GM19193 (cell line): ENCODE results near the gene NDFIP1.

Experiments used
- POLR2A ChIP-seq: IDR thresholded peaks from 4 replicates; pipeline ENCODE4 v1.6.1; 2011; ENCODE audit not compliant: insufficient read depth, insufficient read length; ENCODE audit errors: extremely low read depth

Gene NDFIP1

DNA sequence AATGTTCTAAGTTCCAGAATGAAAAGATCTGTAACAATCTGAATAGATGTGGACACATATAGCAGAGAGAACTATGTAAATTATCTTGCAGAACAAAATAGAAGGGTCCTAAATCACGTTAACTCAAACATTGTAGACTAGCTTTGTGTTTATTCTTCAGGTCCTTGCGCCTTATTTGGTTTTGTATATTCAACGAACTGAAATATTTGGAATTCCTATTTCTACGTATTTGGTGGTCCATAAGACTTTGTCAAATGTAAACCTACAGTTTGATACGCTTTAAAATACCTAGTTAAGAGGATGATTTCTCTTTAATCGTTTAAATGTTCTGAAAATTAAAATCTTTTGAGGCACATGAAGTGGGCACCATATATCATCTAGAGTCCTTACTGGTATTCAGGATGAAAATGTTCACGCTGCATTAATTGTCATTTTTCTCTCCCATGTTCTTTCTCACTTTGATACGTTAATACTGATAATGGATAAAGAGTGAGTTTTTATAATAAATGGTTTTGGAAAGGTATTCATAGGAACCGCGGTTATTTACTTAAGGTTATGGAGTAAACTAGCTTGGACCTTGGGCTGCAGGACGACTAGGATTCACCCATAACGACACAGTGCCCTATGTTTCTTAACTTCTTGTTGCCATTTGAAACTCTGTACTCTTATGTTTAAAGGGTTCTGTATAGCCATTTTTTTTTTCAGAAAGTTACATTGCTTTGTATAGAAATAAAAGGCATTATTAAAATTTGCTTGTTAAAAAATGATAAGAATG is 45.3 kb downstream of the NDFIP1 start:
- TF ChIP-seq POLR2A = no peak

DNA sequence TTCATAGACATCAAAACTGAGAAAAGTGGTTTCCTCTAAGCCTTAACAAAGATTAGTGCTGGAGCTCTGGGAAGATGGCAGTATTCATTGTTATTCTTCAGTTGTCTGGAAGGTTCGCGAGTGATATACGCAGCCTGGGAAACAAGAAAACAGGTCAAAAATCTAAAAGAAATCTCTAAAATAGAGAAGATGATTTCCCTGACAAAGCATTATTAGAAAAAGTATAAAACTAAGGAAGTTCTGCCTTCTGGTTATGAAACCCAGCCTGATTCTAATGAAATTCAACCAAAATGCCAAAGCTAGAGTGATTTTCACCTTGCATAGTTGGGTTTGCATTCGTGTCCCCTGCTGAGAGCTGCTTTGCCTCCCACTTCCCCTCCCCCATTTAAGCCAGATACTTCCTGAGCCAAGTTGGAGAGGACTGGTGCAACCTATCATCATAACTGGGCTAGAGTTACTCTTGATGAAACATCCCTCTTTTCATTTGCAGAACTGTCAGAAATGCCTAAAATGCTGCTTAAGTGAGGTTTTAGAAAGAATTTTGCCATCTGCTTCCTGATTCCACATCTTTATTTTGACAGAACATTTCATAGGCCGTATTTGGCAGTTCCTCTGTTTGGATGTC is 48.4 kb downstream of the NDFIP1 start:
- no peak for TF ChIP-seq POLR2A

DNA sequence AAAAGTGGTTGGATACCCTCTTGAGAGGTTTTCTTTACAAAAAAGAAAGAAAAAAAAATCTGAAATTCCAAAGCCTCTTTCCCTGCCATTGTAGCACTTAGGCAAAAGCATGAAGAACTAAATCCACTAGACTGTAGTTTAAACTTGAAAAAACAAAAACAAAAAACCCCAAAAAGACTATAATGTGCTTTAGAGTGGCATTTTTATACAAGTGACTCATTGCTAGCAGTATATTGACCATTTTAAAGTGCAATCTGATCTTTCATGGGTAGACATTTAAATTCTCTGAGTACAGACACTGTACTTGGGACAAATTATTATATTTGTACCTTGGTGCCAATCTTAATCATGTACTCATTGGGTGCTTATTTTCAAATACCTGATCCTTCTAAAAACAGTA is 50.8 kb downstream of the NDFIP1 start:
- no peak for TF ChIP-seq POLR2A

DNA sequence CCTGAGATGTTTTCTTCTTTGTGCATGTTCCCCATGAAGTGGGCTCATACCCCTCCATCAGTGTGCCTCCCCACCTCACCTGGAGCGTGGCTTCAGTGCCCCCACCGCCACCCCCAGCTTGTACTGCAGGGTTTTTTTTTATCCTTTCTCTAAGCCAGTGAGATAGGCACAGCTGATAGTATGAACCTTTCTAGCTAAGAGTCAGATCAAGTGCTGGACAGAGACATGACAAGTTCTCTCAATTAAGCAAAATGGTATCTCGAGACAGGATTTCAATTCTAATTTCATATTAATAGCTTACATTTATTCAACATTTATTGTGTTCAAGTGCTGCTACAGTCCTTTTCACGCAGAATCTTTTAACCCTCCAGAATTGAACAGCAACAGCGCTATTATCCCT is 55.7 kb downstream of the NDFIP1 start:
- no peak for TF ChIP-seq POLR2A

DNA sequence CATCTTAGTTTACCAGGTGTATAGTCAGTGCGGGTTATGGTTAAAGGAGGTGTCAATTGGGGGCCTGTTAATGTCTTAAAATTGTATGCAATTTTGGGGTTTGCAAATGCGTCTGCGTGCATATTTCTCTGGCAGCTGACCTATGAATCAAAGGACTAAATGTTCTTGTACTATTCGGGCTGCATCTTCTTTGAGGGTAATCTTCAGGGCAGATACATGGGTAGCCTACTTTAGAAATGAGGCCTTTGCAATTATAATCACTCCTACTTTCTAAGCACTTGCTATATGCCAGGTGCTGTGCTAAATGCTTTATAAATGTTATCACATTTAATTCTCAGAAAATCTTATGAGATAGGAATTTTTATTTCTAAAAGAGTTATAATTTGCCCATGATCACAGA is 58.2 kb downstream of the NDFIP1 start:
- TF ChIP-seq POLR2A = no peak

DNA sequence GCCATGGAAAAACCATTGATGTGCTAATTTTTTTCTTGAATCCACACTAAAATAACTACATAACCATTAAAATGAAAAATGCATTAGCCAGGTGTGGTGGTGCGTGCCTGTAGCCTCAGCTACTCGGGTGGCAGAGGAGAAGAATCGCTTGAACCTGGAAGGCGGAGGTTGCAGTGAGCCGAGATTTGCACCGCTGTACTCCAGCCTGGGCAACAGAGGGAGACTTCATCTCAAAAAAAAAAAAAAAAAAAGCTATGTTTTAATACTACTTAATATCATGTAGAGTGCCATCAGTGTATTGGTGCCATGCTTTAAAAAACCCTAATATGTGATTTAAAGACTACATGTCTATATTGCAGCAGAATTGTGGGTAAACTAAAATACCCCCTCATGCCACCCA is 58.9 kb downstream of the NDFIP1 start:
- TF ChIP-seq POLR2A = no peak

DNA sequence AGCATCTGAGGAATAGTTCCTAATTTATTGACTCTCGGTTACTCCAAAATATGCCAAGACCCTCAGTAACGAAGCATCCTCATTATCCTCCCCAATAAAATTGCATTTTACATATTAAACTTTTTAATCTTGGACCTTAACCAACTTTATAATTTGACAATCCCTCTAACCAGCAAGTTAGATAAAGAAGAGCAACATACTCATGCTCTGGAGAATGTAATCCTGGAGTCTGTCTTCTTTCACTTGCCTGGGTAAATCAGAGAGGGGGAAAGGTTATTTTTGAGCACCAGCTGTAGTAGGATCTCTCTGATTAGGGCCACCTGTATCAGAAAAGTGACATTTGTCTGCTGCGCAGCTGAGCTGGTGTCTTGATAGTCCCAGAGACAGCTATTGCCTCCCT is 59.8 kb downstream of the NDFIP1 start:
- no peak for TF ChIP-seq POLR2A

DNA sequence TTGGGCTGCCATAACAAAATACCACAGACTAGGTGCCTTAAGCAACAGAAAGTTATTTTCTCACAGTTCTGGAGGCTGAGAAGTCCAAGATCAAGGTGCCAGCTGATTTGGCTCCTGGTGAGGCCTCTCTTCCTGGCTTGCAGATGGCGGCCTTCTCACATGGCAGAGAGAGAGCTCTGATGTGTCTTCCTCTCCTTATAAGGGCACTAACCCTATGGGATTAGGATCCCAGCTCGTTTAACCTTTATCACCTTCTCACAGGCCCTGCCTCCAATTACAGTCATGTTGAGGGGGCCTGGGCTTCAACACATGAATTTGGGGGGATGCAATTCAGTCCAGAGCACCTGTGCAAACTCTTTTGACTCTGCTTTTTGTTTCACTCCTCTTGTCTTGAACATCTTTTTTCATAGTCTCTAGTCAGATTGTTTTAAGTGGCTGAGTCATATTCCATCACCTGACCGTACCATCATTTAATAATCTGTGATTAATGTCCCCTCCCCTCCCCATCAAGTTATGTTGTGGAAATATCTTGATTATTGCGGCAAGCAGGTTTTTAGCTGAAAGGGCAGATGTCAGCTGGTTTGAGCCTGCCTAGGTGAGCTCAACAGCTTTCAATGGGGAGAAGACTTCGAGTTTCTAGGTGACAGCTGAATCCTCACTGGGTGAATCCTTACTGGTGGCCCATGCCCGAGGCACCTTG is 61.8 kb downstream of the NDFIP1 start:
- TF ChIP-seq POLR2A = no peak

DNA sequence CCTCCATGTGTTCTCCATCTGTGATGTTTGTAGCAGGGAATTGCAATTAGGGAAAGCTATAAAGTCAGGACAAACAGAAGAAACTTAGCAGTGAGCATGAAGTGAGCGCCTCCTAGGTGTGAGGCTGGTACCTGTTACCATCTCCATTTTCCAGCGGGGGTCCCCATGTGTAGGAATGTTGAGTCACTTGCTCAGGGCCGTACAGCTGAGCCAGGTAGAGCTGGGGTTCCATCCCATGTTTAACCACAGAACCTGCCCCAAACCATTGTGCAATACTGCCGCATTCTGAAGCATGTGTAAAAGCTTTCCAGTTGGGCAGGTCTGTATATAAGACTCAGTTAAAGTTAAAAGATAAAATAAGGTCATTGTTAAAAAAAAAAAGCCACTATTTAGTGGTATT is 62.7 kb downstream of the NDFIP1 start:
- no peak for TF ChIP-seq POLR2A

DNA sequence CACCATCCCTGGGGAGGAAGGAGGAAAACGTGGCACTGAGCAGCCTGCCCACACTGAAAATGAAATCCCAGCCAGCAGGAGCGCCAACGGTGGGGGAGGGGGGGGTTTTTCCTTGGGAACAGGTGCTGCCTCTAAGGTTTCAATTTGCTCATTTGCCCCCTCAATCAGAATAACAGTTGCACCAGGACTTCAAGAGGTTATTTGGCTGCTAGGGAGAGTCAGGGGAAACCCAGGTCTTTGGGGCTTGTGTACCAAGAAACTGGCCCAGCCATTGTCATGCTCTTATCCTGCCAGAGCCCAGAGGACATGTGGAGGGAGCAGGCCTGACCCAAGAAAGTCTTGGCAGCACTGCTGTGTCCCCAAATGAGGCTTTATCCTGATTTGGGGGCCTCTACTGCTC is 66.5 kb downstream of the NDFIP1 start:
- TF ChIP-seq POLR2A = no peak

DNA sequence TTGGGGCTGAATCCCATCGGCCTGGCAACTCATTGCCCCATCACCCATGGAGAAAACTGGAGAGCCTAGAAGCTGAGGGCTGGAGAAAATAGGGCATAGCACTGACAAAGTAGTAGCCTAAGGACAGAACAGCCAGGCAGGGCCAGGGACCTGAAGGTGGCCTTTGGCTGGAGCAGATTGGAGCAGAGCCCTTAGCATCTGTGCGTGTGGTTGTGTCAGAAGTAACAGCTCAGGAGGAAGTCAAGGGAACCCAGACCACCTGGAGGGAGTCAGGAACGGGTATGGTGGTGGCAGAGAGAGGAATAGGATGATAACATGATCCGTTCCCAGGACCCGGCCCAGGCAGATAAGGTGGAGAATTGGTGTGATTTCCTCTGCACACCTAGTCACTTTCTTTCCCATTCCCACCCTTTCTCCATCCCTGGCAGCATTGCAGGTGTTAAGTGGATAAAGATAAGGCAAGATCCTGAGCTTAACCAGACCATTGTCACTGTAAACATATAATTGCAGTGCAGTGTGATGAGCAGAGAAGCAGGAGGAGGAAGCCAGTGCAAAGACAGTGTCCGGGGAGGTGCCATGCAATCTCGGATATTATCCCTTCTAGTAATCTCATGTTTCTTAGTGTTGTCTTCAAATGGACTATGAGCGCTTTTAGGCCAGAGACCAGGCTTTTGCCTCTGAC is 67.0 kb downstream of the NDFIP1 start:
- TF ChIP-seq POLR2A = no peak

DNA sequence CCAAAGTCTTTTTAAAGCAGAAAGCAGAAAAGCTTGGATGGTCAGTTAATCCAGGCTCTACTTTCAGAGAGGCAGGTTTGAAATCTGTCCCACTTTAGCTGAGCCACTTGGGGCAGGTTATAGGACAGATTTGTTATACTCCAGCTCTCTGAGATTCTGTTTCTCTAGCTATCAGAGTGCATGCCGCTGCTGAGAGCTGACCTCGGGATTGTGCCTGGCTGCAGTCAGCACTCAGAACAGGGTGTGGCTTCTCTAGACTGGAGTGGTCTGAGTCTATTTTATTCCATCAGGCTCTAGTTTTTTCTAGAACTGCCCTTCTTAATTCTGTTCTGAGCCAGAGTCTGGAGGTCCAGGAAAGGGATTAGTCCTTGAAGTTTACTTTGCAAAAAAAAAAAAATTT is 67.7 kb downstream of the NDFIP1 start:
- no peak for TF ChIP-seq POLR2A

DNA sequence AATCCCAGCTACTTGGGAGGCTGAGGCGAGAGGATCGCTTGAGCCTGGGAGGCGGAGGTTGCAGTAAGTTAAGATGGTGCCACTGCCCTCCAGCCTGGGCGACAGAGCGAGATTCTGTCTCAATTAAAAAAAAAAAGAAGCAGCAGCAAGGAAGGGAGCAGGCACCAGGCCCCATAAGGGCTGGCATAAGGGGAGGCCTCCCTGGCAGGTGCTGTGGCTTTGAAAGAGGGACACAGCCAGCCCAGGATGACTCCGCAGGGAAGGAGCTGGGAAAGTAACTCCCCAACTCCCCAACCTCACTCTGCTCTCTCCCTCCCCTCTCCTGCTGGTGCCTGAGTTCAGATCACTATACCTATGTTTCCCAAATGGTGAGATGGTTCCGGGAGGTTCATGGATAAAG is 70.1 kb downstream of the NDFIP1 start:
- no peak for TF ChIP-seq POLR2A

DNA sequence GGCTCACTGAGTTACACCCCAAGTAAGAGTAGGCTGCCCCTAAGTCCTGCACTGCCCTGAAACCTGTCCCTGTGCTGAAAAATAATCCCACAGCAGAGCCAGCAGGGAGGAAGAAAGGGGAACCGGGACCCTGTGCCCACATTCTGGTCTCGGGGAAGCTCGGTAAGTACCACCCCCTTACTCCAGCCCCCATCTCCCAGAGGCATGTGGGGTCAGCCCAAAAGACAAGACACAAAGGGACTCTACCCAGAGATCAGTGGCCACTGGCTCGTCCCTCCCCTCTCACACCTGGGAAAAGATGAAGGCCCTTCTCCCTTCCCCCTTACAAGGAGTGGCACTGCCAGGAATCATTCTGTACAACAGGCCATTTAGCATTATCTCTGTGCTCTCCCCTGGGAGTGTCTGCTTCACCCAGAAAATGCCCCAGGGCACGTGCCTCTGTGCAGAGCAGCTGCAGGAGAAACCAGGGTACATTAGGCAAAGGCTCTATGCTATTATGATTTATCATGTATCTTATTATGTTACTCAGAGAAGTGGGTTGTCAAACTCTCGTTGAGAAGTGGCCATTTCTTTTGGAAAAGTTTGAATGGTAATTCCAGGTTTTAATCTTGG is 71.3 kb downstream of the NDFIP1 start:
- no peak for TF ChIP-seq POLR2A

DNA sequence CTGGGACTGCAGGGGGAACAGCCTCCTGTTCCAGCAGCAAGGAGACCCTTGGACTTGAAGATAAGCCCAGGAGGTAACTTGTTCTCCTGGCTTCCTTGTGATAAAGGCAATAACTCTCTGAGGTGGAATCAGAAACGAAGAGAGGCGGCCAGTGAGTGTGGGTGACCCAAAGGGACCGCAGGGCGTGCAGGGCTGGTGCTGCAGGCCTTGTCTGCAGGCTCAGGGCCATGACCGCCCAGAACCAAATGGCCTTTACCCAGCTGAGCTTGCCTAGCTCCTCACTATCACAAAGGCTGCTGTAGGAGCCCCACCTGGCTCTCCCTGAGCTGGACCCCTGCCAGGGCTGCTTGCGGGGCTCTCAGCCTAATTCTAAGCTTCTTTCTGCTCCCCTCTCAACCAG is 72.5 kb downstream of the NDFIP1 start:
- TF ChIP-seq POLR2A = no peak
